Keratinocyte (primary cell): Measurements from ENCODE around the gene CCDC146.

ENCODE experiments used
- EZH2 ChIP-seq: IDR thresholded peaks from one replicate; pipeline ENCODE4 v1.6.1; 2012; ENCODE audit warnings: inconsistent platforms, mild to moderate bottlenecking, low read length, moderate library complexity
- TF ChIP-seq, protein P1 (sequence below), 3 experiments: IDR thresholded peaks in 1 of 3; conservative IDR thresholded peaks in 1 of 3; optimal IDR thresholded peaks in 1 of 3; 2 replicates in 2 of 3; 3 replicates in 1 of 3; pipeline versions ENCODE3 to v1.5.1; 2011; ENCODE audit warnings: low read length in 3 of 3, mild to moderate bottlenecking in 3 of 3, moderate library complexity in 2 of 3, control low read depth in 1 of 3, inconsistent platforms in 1 of 3; ENCODE audit not compliant: insufficient read depth in 2 of 3; ENCODE audit errors: extremely low read depth in 1 of 3

GRCh38 chr7:77308792-77309191, 186.4 kb downstream of the CCDC146 start:
- TF ChIP-seq, protein P1, sequence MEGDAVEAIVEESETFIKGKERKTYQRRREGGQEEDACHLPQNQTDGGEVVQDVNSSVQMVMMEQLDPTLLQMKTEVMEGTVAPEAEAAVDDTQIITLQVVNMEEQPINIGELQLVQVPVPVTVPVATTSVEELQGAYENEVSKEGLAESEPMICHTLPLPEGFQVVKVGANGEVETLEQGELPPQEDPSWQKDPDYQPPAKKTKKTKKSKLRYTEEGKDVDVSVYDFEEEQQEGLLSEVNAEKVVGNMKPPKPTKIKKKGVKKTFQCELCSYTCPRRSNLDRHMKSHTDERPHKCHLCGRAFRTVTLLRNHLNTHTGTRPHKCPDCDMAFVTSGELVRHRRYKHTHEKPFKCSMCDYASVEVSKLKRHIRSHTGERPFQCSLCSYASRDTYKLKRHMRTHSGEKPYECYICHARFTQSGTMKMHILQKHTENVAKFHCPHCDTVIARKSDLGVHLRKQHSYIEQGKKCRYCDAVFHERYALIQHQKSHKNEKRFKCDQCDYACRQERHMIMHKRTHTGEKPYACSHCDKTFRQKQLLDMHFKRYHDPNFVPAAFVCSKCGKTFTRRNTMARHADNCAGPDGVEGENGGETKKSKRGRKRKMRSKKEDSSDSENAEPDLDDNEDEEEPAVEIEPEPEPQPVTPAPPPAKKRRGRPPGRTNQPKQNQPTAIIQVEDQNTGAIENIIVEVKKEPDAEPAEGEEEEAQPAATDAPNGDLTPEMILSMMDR (optimal IDR thresholded peaks at IDR 0.05 in 1 of 3, IDR thresholded peaks at IDR 0.05 in 1 of 3, conservative IDR thresholded peaks at IDR 0.05 in 1 of 3; ENCODE audit: extremely low read depth in 1 of 3, insufficient read depth in 2 of 3, low read length in 3 of 3) = no peak
- no peak for TF ChIP-seq EZH2
